Measurements from ENCODE around the gene CACHD1.
"Not testable (repeated sequence)": the region's sequence is repeated elsewhere in the genome, so short reads cannot be mapped to it uniquely, and the experiment has no call there.

The CACHD1 gene

DNA sequence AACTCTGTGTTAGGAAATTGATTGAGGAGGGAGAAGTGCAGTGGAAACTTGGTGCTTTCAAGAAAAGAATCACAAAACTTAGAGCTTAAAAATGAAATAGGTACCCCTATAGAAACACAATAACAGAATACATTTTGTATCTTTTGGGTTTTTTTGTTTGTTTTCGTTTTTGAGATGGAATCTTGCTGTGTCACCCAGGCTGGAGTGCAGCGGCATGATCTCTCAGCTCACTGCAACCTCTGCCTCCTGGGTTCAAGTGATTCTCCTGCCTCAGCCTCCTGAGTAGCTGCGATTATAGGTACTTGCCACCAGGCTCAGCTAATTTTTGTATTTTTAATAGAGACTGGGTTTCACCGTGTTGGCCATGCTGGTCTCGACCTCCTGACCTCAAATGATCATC lies 223.5 kb downstream of the CACHD1 start:
- H3K9me3 ChIP-seq (ENCODE audit: control insufficient read depth in 2 of 2, low read length in 2 of 2) = no peaks in the 10 kb centered on the region
- H3K36me3 ChIP-seq (ENCODE audit: control insufficient read depth in 2 of 2, insufficient read depth in 2 of 2, low read length in 2 of 2) = peaks cover 0 to 3% of the 10 kb centered on the region in 2 donors
- H3K9ac ChIP-seq (ENCODE audit: low read length in 2 of 2) = no peak overlapping the region
- H3K27ac ChIP-seq (ENCODE audit: low read length) = no peak overlapping the region
- H3K4me3 ChIP-seq (ENCODE audit: low read length in 2 of 2) = no peak overlapping the region
- H3K4me1 ChIP-seq (ENCODE audit: control insufficient read depth, insufficient read depth, low read length) = no peaks in the 10 kb centered on the region
- H3K27me3 ChIP-seq (ENCODE audit: control insufficient read depth in 1 of 2, insufficient read depth in 2 of 2, low read length in 2 of 2) = no peaks in the 10 kb centered on the region

DNA sequence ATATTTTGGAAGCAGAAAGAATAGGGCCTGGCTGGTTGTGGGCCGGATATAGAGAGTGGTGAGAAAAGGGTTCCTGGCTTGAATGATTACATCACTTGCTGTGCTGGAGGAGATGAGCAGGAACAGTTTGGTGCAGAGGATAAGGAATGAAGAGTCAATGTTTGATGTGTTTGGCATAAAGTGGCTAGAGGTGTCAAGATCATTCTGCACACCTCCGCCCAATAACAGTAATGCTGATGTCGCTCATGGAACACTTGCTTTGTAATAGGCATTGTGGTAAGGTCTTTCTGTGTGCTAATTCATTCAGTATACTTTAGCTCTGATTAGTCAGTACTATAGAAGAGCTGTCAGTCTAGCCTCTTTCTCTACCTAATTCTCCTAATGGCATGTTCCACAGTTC lies 226.9 kb downstream of the CACHD1 start:
- Histone ChIP-seq H3K4me1 (ENCODE audit: control insufficient read depth, insufficient read depth, low read length) (no peaks in the 10 kb centered on the region), H3K36me3 (ENCODE audit: control insufficient read depth in 2 of 2, insufficient read depth in 2 of 2, low read length in 2 of 2) (no peaks in the 10 kb centered on the region), H3K4me3 (ENCODE audit: low read length in 2 of 2) (no peak overlapping the region), H3K9ac (ENCODE audit: low read length in 2 of 2) (no peak overlapping the region), H3K27ac (ENCODE audit: low read length) (no peak overlapping the region), H3K9me3 (ENCODE audit: control insufficient read depth in 2 of 2, low read length in 2 of 2) (no peaks in the 10 kb centered on the region), H3K27me3 (ENCODE audit: control insufficient read depth in 1 of 2, insufficient read depth in 2 of 2, low read length in 2 of 2) (no peaks in the 10 kb centered on the region)

DNA sequence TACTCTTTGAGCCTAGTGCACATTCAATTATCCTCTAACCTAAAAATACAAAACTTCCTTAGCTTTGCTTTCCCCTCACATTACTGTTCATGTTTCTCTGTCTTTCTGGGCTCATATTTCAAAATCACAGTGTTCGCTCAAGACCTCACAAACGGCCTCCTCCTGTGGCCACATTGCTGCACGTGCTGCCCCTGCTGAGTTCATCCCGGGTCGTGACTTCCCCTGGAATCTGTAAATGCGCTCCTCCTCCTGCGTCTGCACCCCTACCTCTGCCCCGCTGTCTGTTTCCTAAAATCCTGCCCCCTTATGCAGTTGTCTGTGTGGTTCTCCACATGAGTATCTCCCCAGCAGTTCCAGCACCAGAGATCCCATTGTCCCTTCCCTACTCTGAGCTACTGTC lies 229.4 kb downstream of the CACHD1 start:
- Histone ChIP-seq H3K27ac (ENCODE audit: low read length) (no peak overlapping the region), H3K9me3 (ENCODE audit: control insufficient read depth in 2 of 2, low read length in 2 of 2) (no peaks in the 10 kb centered on the region), H3K4me3 (ENCODE audit: low read length in 2 of 2) (no peak overlapping the region), H3K9ac (ENCODE audit: low read length in 2 of 2) (no peak overlapping the region), H3K4me1 (ENCODE audit: control insufficient read depth, insufficient read depth, low read length) (no peaks in the 10 kb centered on the region), H3K36me3 (ENCODE audit: control insufficient read depth in 2 of 2, insufficient read depth in 2 of 2, low read length in 2 of 2) (no peaks in the 10 kb centered on the region), H3K27me3 (ENCODE audit: control insufficient read depth in 1 of 2, insufficient read depth in 2 of 2, low read length in 2 of 2) (no peaks in the 10 kb centered on the region)

DNA sequence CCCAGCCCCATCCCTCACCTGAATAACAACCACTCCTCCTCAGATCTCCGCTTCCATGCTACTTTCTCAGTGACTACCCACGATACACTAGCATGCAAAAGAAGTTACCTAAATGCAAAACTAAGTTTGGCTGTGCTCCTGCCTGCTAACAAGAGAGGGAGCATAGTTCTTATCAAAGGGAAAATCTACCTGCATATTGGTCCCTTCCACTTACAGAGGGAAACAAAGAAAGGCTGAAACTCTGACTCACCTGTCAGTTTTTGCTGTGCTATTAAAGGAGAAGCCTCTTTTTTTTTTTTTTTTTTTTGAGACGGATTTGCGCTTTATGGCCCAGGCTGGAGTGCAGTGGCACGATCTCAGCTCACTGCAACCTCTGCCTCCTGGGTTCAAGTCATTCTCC lies 231.1 kb downstream of the CACHD1 start:
- no peaks in the 10 kb centered on the region for H3K9me3 ChIP-seq (ENCODE audit: control insufficient read depth in 2 of 2, low read length in 2 of 2)
- no peaks in the 10 kb centered on the region for H3K4me1 ChIP-seq (ENCODE audit: control insufficient read depth, insufficient read depth, low read length)
- no peak overlapping the region for H3K27ac ChIP-seq (ENCODE audit: low read length)
- H3K4me3 ChIP-seq (ENCODE audit: low read length in 2 of 2) = no peak overlapping the region
- no peak overlapping the region for H3K9ac ChIP-seq (ENCODE audit: low read length in 2 of 2)
- no peaks in the 10 kb centered on the region for H3K27me3 ChIP-seq (ENCODE audit: control insufficient read depth in 1 of 2, insufficient read depth in 2 of 2, low read length in 2 of 2)
- H3K36me3 ChIP-seq (ENCODE audit: control insufficient read depth in 2 of 2, insufficient read depth in 2 of 2, low read length in 2 of 2) = no peaks in the 10 kb centered on the region

DNA sequence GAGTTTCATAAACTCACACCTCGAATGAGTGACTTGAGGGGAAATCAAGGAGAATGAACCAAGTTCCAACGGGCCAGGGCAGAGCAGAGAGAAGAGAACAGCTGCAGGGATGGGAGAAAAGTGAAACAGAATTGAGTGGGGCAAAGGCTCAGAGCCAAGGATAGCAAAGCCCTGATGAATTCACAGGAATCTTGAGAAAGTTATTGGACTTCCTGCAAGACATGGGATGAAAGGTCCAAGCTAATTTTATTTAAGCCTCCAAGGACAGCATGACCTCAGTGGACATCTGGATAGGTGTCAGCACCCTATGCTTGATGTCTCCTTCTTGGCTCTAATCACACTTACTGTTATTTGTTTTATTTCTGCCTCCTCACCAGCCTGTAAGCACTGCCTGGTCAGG lies 232.0 kb downstream of the CACHD1 start:
- Histone ChIP-seq H3K27ac (ENCODE audit: low read length) (no peak overlapping the region), H3K36me3 (ENCODE audit: control insufficient read depth in 2 of 2, insufficient read depth in 2 of 2, low read length in 2 of 2) (no peaks in the 10 kb centered on the region), H3K9me3 (ENCODE audit: control insufficient read depth in 2 of 2, low read length in 2 of 2) (no peaks in the 10 kb centered on the region), H3K9ac (ENCODE audit: low read length in 2 of 2) (no peak overlapping the region), H3K4me3 (ENCODE audit: low read length in 2 of 2) (no peak overlapping the region), H3K27me3 (ENCODE audit: control insufficient read depth in 1 of 2, insufficient read depth in 2 of 2, low read length in 2 of 2) (no peaks in the 10 kb centered on the region), H3K4me1 (ENCODE audit: control insufficient read depth, insufficient read depth, low read length) (no peaks in the 10 kb centered on the region)

DNA sequence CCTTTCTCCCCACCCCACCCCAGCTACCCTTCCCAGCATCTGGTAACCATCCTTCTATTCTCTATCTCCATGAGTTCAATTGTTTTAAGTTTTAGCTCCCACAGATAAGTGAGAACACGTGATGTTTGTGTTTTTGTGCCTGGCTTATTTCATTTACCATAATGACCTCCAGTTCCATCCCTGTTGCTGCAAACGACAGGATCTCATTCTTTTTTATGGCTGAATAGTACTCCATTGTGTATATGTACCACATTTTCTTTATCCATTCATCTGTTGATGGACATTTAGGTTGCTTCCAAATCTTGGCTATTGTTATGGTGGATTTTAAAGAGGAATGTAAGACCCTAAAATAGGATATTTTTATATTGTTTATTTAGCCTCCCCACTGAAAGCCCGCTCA lies 232.7 kb downstream of the CACHD1 start:
- not testable (repeated sequence) for H3K27me3 ChIP-seq (ENCODE audit: control insufficient read depth in 1 of 2, insufficient read depth in 2 of 2, low read length in 2 of 2); H3K4me1 ChIP-seq (ENCODE audit: control insufficient read depth, insufficient read depth, low read length); H3K9me3 ChIP-seq (ENCODE audit: control insufficient read depth in 2 of 2, low read length in 2 of 2); H3K36me3 ChIP-seq (ENCODE audit: control insufficient read depth in 2 of 2, insufficient read depth in 2 of 2, low read length in 2 of 2); H3K4me3 ChIP-seq (ENCODE audit: low read length in 2 of 2); H3K9ac ChIP-seq (ENCODE audit: low read length in 2 of 2); H3K27ac ChIP-seq (ENCODE audit: low read length)

DNA sequence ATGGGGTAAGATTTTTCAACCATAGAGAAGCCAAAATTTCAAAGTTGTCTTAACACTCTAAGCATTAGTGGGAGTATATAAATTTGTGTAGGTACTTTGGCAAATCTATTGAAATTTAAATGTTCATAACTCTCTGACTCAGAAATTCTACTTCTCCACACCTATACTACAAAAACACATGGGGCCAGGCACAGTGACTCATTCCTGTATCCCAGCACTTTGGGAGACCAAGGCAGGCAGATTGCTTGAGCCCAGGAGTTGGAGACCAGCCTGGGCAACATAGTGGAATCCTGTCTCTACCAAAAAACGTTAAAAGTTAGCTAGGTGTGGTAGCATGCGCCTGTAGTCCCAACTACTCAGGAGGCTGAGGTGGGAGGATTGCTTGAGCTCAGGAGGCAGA lies 233.7 kb downstream of the CACHD1 start:
- H3K9ac ChIP-seq (ENCODE audit: low read length in 2 of 2) = no peak overlapping the region
- H3K9me3 ChIP-seq (ENCODE audit: control insufficient read depth in 2 of 2, low read length in 2 of 2) = no peaks in the 10 kb centered on the region
- no peaks in the 10 kb centered on the region for H3K36me3 ChIP-seq (ENCODE audit: control insufficient read depth in 2 of 2, insufficient read depth in 2 of 2, low read length in 2 of 2)
- no peak overlapping the region for H3K4me3 ChIP-seq (ENCODE audit: low read length in 2 of 2)
- H3K4me1 ChIP-seq (ENCODE audit: control insufficient read depth, insufficient read depth, low read length) = no peaks in the 10 kb centered on the region
- H3K27me3 ChIP-seq (ENCODE audit: control insufficient read depth in 1 of 2, insufficient read depth in 2 of 2, low read length in 2 of 2) = no peaks in the 10 kb centered on the region
- H3K27ac ChIP-seq (ENCODE audit: low read length) = no peak overlapping the region

DNA sequence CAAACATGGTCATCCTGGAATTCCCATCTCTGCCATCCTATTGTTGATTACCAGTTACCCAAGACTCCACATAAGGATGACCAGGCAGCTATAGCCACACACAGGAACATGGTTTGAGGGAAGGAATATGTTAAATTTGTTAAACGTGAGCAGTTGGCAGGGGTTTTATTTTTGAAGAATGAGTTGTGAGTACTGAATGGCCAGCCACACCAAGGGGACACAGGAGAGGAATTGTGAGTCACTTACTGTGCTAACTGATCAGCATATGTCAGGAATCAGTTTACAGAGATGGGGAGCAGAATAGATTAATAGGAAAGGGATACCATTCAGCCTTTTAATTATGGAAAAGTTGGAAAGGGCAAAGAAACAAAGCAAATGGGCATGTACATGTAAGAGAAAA lies 235.7 kb downstream of the CACHD1 start:
- Histone ChIP-seq H3K9ac (ENCODE audit: low read length in 2 of 2) (no peak overlapping the region), H3K4me1 (ENCODE audit: control insufficient read depth, insufficient read depth, low read length) (no peaks in the 10 kb centered on the region), H3K9me3 (ENCODE audit: control insufficient read depth in 2 of 2, low read length in 2 of 2) (no peaks in the 10 kb centered on the region), H3K36me3 (ENCODE audit: control insufficient read depth in 2 of 2, insufficient read depth in 2 of 2, low read length in 2 of 2) (no peaks in the 10 kb centered on the region), H3K4me3 (ENCODE audit: low read length in 2 of 2) (no peak overlapping the region), H3K27me3 (ENCODE audit: control insufficient read depth in 1 of 2, insufficient read depth in 2 of 2, low read length in 2 of 2) (no peaks in the 10 kb centered on the region), H3K27ac (ENCODE audit: low read length) (no peak overlapping the region)

DNA sequence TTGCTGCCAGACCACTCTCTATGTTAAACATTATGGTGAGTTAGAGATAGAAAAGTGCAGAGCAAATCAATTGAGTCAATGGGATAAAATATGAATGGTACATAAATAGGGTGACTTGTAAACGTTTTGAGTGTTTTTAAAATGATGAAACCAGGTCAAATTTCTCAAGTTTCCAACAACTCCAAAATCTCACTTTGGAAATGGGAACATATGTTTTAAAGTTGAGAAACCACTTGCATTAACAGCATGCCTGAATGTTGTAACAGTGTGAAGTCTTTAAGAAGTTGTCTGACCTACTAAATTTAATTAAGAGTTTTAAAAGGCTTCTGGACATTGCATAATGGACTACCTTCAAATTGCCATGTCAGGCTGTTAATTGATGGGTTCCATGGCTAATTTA lies 241.3 kb downstream of the CACHD1 start:
- H3K4me1 ChIP-seq (ENCODE audit: control insufficient read depth, insufficient read depth, low read length) = no peaks in the 10 kb centered on the region
- H3K4me3 ChIP-seq (ENCODE audit: low read length in 2 of 2) = no peak overlapping the region
- no peaks in the 10 kb centered on the region for H3K9me3 ChIP-seq (ENCODE audit: control insufficient read depth in 2 of 2, low read length in 2 of 2)
- no peak overlapping the region for H3K9ac ChIP-seq (ENCODE audit: low read length in 2 of 2)
- no peaks in the 10 kb centered on the region for H3K27me3 ChIP-seq (ENCODE audit: control insufficient read depth in 1 of 2, insufficient read depth in 2 of 2, low read length in 2 of 2)
- no peak overlapping the region for H3K27ac ChIP-seq (ENCODE audit: low read length)
- no peaks in the 10 kb centered on the region for H3K36me3 ChIP-seq (ENCODE audit: control insufficient read depth in 2 of 2, insufficient read depth in 2 of 2, low read length in 2 of 2)

DNA sequence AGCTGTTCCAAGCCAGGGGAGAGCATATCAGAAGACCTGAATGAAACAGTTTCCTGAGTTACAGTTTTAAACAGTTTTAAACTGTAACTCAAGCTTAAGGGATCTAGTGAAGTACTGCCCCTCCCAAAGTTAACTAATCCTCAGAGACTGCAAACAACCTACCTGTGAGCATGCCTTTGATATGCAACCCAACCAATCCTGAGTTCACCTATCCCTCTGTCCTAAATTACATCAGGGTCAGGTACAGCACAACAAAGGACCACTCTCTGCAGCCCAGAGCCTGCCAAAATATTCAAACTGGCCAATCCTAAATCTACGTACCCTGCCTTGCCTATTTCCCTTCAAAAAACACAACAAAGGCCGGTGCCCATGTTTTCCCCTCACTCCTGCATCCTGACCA lies 242.1 kb downstream of the CACHD1 start:
- H3K4me1 ChIP-seq (ENCODE audit: control insufficient read depth, insufficient read depth, low read length) = no peaks in the 10 kb centered on the region
- H3K36me3 ChIP-seq (ENCODE audit: control insufficient read depth in 2 of 2, insufficient read depth in 2 of 2, low read length in 2 of 2) = no peaks in the 10 kb centered on the region
- no peaks in the 10 kb centered on the region for H3K9me3 ChIP-seq (ENCODE audit: control insufficient read depth in 2 of 2, low read length in 2 of 2)
- no peak overlapping the region for H3K27ac ChIP-seq (ENCODE audit: low read length)
- H3K9ac ChIP-seq (ENCODE audit: low read length in 2 of 2) = no peak overlapping the region
- no peak overlapping the region for H3K4me3 ChIP-seq (ENCODE audit: low read length in 2 of 2)
- no peaks in the 10 kb centered on the region for H3K27me3 ChIP-seq (ENCODE audit: control insufficient read depth in 1 of 2, insufficient read depth in 2 of 2, low read length in 2 of 2)

DNA sequence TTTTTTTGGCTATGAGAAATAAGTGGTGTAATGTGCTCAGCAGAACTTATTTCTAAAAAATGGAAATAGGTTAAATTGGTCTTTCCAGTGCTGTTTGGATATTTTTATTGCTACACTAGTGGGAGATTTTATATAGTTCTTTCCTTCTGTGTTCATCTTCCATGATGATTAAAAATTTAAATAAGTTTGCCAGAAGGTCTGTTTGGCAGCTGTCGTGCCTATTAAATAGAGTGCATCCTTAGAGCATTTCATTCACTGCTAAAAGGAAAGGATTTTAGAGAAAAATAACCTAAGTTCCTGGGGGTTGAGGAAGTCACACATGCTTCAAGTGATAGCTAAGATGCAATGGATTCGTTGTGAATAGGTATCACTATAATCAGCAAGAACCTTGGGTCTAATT lies 245.3 kb downstream of the CACHD1 start:
- no peaks in the 10 kb centered on the region for H3K27me3 ChIP-seq (ENCODE audit: control insufficient read depth in 1 of 2, insufficient read depth in 2 of 2, low read length in 2 of 2)
- H3K36me3 ChIP-seq (ENCODE audit: control insufficient read depth in 2 of 2, insufficient read depth in 2 of 2, low read length in 2 of 2) = no peaks in the 10 kb centered on the region
- no peak overlapping the region for H3K9ac ChIP-seq (ENCODE audit: low read length in 2 of 2)
- no peak overlapping the region for H3K27ac ChIP-seq (ENCODE audit: low read length)
- no peaks in the 10 kb centered on the region for H3K4me1 ChIP-seq (ENCODE audit: control insufficient read depth, insufficient read depth, low read length)
- no peaks in the 10 kb centered on the region for H3K9me3 ChIP-seq (ENCODE audit: control insufficient read depth in 2 of 2, low read length in 2 of 2)
- no peak overlapping the region for H3K4me3 ChIP-seq (ENCODE audit: low read length in 2 of 2)

DNA sequence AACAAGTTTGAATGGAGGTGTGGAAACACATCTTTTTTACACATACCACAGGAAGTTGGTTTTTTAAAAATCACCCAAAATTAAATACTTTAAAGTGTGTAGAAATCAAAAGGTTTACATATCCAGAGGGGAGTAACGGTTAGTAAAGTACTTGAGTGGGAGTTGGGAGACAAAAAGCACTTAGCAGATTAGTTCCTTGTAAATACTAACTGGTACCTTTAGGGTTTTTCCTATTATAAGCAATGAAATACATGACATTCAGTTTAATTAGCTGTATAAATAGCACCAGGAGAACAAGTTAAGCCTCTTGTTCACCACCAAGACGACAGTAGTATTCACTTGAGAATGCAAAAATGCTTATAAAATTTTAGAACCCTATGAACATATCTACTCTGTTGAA lies 251.2 kb downstream of the CACHD1 start:
- H3K4me1 ChIP-seq (ENCODE audit: control insufficient read depth, insufficient read depth, low read length) = no peaks in the 10 kb centered on the region
- no peak overlapping the region for H3K9ac ChIP-seq (ENCODE audit: low read length in 2 of 2)
- H3K27me3 ChIP-seq (ENCODE audit: control insufficient read depth in 1 of 2, insufficient read depth in 2 of 2, low read length in 2 of 2) = no peaks in the 10 kb centered on the region
- no peaks in the 10 kb centered on the region for H3K9me3 ChIP-seq (ENCODE audit: control insufficient read depth in 2 of 2, low read length in 2 of 2)
- no peak overlapping the region for H3K27ac ChIP-seq (ENCODE audit: low read length)
- H3K36me3 ChIP-seq (ENCODE audit: control insufficient read depth in 2 of 2, insufficient read depth in 2 of 2, low read length in 2 of 2) = no peaks in the 10 kb centered on the region
- H3K4me3 ChIP-seq (ENCODE audit: low read length in 2 of 2) = no peak overlapping the region

Measured in stomach smooth muscle (tissue), 2 donors.